A673 (cell line): Measurements from ENCODE around the gene NEMF. TPM values are rescaled to one million over a fixed set of nuclear protein-coding genes. Genes with fewer than 3 reads are reported as not detected.
A peak's percentile ranks its signal among the peaks of the same experiment; 100 is the strongest.

Source experiments
- BruUV-seq: library from RNA; stranded (reverse); fragments of 400-500 nt; replicated peaks from 2 replicates; lab custom pipeline; 2021; lab: Mats Ljungman, UMichigan
- CTCF ChIA-PET: fragments of 300-600 bp; sonication (Branson Sonifier 250); formaldehyde crosslinking; loops from one replicate; lab custom pipeline; 2022; ENCODE audit warnings: antibody characterized with exemption; lab: Charles Lee
- POLR2A ChIA-PET: fragments of 300-600 bp; sonication (Branson Sonifier 250); formaldehyde crosslinking; loops from one replicate; lab custom pipeline; 2022; ENCODE audit warnings: antibody characterized with exemption; ENCODE audit not compliant: low non-redundant PET; lab: Charles Lee
- DNase-seq: peaks from one replicate; pipeline ENCODE4 v3.0.0-alpha.2; 2015; ENCODE audit warnings: low spot score
- H3K27ac ChIP-seq: fragments of 200-600 bp; sonication (generic); 2 replicates; pipeline ENCODE4 v1.5.1; 2016; ENCODE audit warnings: mixed run types, low read depth, mild to moderate bottlenecking, mixed read lengths, antibody characterized with exemption, low read length; ENCODE audit not compliant: poor library complexity, severe bottlenecking
- H3K27me3 ChIP-seq: fragments of 200-600 bp; sonication (generic); replicated peaks from 2 replicates; pipeline ENCODE4 v1.6.1; 2017; ENCODE audit warnings: mixed run types, low read depth, mild to moderate bottlenecking, mixed read lengths, antibody characterized with exemption, low read length; ENCODE audit not compliant: insufficient read depth, poor library complexity
- H3K36me3 ChIP-seq: fragments of 200-600 bp; sonication (generic); 2 replicates; pipeline ENCODE4 v1.6.1; 2016; ENCODE audit warnings: mixed run types, mild to moderate bottlenecking, mixed read lengths, antibody characterized with exemption, low read length; ENCODE audit not compliant: insufficient read depth, poor library complexity, severe bottlenecking
- H3K4me1 ChIP-seq: fragments of 200-600 bp; sonication (generic); 2 replicates; pipeline ENCODE4 v1.6.1; 2017; ENCODE audit warnings: mixed run types, mild to moderate bottlenecking, mixed read lengths, antibody characterized with exemption, low read length; ENCODE audit not compliant: insufficient read depth, poor library complexity, severe bottlenecking
- H3K4me3 ChIP-seq: fragments of 200-600 bp; sonication (generic); 2 replicates; pipeline ENCODE4 v1.5.1; 2016; ENCODE audit warnings: low read depth, mixed run types, mild to moderate bottlenecking, mixed read lengths, low read length; ENCODE audit not compliant: poor library complexity, severe bottlenecking
- H3K9me3 ChIP-seq: fragments of 200-600 bp; sonication (generic); 2 replicates; pipeline ENCODE4 v1.6.1; 2016; ENCODE audit warnings: mixed run types, low read depth, mild to moderate bottlenecking, mixed read lengths, antibody characterized with exemption, low read length; ENCODE audit not compliant: poor library complexity, severe bottlenecking
- CTCF ChIP-seq: fragments of 300-800, 200-600 bp; sonication (generic); conservative IDR thresholded peaks from 2 replicates; pipeline ENCODE4 v1.5.1; 2017; ENCODE audit warnings: low read depth, mild to moderate bottlenecking, antibody characterized with exemption, low read length, moderate library complexity, mixed read lengths
- EZH2 ChIP-seq: fragments of 200-600 bp; sonication (generic); IDR thresholded peaks from 2 replicates; pipeline ENCODE4 v1.6.1; 2017; ENCODE audit warnings: borderline replicate concordance, low read depth, mild to moderate bottlenecking, mixed read lengths, antibody characterized with exemption, low read length; ENCODE audit not compliant: poor library complexity, severe bottlenecking
- intact Hi-C: fragments of 100-400 bp; cut with micrococcal nuclease; formaldehyde crosslinking; loops from one replicate; pipeline ENCODE4 v1.10.0; 2022; ENCODE audit not compliant: unreplicated experiment
- total RNA-seq: library from RNA; stranded (reverse); gene quantifications from 2 replicates; pipeline ENCODE4 v1.2.3, GENCODE V29; 2021

Gene NEMF
- total RNA-seq, 1 experiment from 2014 or later, result 77.5 TPM

- Histone ChIP-seq H3K4me1 (peaks cover 11% of the 10 kb centered on the region), H3K27ac (peak overlapping the region; percentile 78), H3K27me3 (no peaks in the 10 kb centered on the region), H3K36me3 (no peaks in the 10 kb centered on the region), H3K9me3 (no peaks in the 10 kb centered on the region), H3K4me3 (peak overlapping the region; percentile 58)
- TF ChIP-seq CTCF (no peak), EZH2 (no peak)
- CTCF ChIA-PET, result interaction anchor here (0.6 to 2.4 kb wide), 2 partner anchors 198 to 241 kb away, joined by 6 to 12 read pairs; no protein-coding TSS in a partner anchor
- no TSS peak for BruUV-seq
- POLR2A ChIA-PET, result interaction anchor here (0.7 kb wide), 2 partner anchors 83 to 253 kb away, joined by 7 to 24 read pairs; partner anchors contain the start of gene VCPKMT
- no peak for DNase-seq
- intact Hi-C loops, result loop anchor here (2.0 to 5.0 kb wide), 2 partner anchors 29 to 369 kb away; partner anchors contain the start of genes ARF6 and SOS2
Observed at GRCh38 chr14:49863487-49864281, 11.1 kb upstream of the NEMF start.

DNA sequence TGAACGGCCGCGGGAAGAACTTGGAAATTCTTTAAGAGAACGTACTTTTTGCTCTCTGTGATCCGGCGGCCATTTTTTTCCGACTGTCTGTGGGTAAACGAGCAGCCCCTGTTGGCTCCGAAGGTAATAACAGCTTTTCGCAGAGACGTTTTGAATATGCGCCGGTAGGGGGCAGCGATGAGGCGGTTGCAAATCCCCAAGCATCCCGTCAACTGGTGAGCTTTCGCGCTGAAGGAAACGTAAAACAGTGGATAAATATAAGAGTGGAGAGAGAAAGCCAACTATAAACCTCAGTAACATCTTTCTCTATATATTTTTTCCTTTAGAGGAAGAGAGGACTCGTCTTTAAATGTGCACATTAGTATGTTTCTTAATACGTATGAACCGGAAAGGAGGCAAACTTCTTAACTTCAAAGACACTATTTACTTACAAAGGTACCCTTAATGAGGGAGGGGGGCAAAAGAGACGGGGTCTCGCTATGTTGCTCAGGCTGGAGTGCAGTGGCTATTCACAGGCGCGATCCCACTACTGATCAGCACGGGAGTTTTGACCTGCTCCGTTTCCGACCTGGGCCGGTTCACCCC lies 9.6 kb upstream of the NEMF start:
- Histone ChIP-seq H3K4me1 (peaks cover 11% of the 10 kb centered on the region), H3K27ac (peak overlapping the region; percentile 93), H3K4me3 (peak overlapping the region; percentile 58), H3K9me3 (no peaks in the 10 kb centered on the region), H3K36me3 (no peaks in the 10 kb centered on the region), H3K27me3 (no peaks in the 10 kb centered on the region)
- peak; percentile 95 for DNase-seq
- no TSS peak for BruUV-seq
- no peak for TF ChIP-seq EZH2
- TF ChIP-seq CTCF, result peak; percentile 100
- intact Hi-C loops, result loop anchor here (2.0 to 5.0 kb wide), 2 partner anchors 31 to 370 kb away; partner anchors contain the start of genes ARF6 and SOS2
- CTCF ChIA-PET, result interaction anchor here (0.6 to 2.7 kb wide), 11 partner anchors 8 to 652 kb away, joined by 3 to 19 read pairs (median 5); partner anchors contain the start of genes NEMF, POLE2 and VCPKMT
- POLR2A ChIA-PET, result interaction anchor here (1.0 kb wide), 1 partner anchor 10 kb away, joined by 3 read pairs; the partner anchor contains the start of gene NEMF

GRCh38 chr14:49861699-49862088 lies 9.1 kb upstream of the NEMF start:
- no TSS peak for BruUV-seq
- Histone ChIP-seq H3K4me3 (peak overlapping the region; percentile 58), H3K4me1 (peaks cover 11% of the 10 kb centered on the region), H3K27me3 (no peaks in the 10 kb centered on the region), H3K9me3 (no peaks in the 10 kb centered on the region), H3K36me3 (no peaks in the 10 kb centered on the region), H3K27ac (peak overlapping the region; percentile 93)
- peak; percentile 80 for DNase-seq
- ChIA-PET CTCF (interaction anchor here (0.6 to 2.7 kb wide), 10 partner anchors 8 to 653 kb away, joined by 3 to 19 read pairs (median 4); partner anchors contain the start of genes NEMF, POLE2 and VCPKMT), POLR2A (interaction anchor here (1.0 kb wide), 1 partner anchor 9 kb away, joined by 3 read pairs; the partner anchor contains the start of gene NEMF)
- intact Hi-C loops, result loop anchor here (2.0 to 5.0 kb wide), 2 partner anchors 31 to 371 kb away; partner anchors contain the start of genes ARF6 and SOS2
- TF ChIP-seq CTCF (no peak), EZH2 (no peak)
